Adrenal gland (tissue), 12 donors: ENCODE results near the gene HELZ2. TPM values are rescaled to one million over a fixed set of nuclear protein-coding genes. Genes with fewer than 3 reads are reported as not detected.

Experiments used
- DNase-seq, 7 donors: peaks; one replicate each; pipeline ENCODE4 v3.0.0-alpha.2; 2019 to 2020
- H3K27ac ChIP-seq, 5 donors: fragments of 200-600 bp; sonication (generic) in 4 of 5; 1 replicate in 3 of 5; 2 replicates in 2 of 5; pipeline versions ENCODE4 v1.5.1 to v1.8.0; 2016 to 2020; ENCODE audit warnings: mild to moderate bottlenecking in 1 of 5
- H3K27me3 ChIP-seq: fragments of 200-600 bp; 2 replicates; pipeline ENCODE4 v1.8.0; 2021
- H3K36me3 ChIP-seq, 2 donors: fragments of 200-600 bp; replicated peaks in 1 of 2; 1 replicate in 1 of 2; 2 replicates in 1 of 2; pipeline versions ENCODE4 v1.5.1 to v1.8.0; 2018 to 2022
- H3K4me1 ChIP-seq, 2 donors: fragments of 200-600 bp; replicated peaks in 1 of 2; 1 replicate in 1 of 2; 2 replicates in 1 of 2; pipeline versions ENCODE4 v1.5.1 to v1.8.0; 2018 to 2021
- H3K4me3 ChIP-seq, 4 donors: fragments of 200-600 bp; sonication (generic) in 3 of 4; one replicate each; pipeline ENCODE4 v1.5.1; 2016 to 2018
- H3K9me3 ChIP-seq, 3 donors: fragments of 200-600 bp; sonication (generic) in 1 of 3; replicated peaks in 1 of 3; 1 replicate in 2 of 3; 2 replicates in 1 of 3; pipeline versions ENCODE4 v1.5.1 to v1.8.0; 2016 to 2021
- POLR2A ChIP-seq, 2 donors: fragments of 450-650 bp; IDR thresholded peaks; one replicate each; pipeline ENCODE4 v1.6.1; 2017; ENCODE audit warnings: antibody characterized with exemption in 2 of 2, mild to moderate bottlenecking in 2 of 2, moderate library complexity in 1 of 2
- WGBS, 4 donors: extraction: QIAGEN DNeasy Blood & Tissue Kit in 2 of 4; methylation state at CpG; one replicate each; pipeline versions ENCODE4 v1.1.5 to v1.1.7; 2013 to 2017; 5-methylcytosine and 5-hydroxymethylcytosine counted together
- intact Hi-C, 2 donors: fragments of 100-400 bp; cut with DNase I; formaldehyde crosslinking; loops; one replicate each; pipeline versions ENCODE4 v1.14.1 to v1.15.0; 2022 to 2023
- polyA plus RNA-seq, 3 donors: library from polyadenylated mRNA; stranded (reverse); fragments of 200-250 nt in 2 of 3; fragments of 350-450 nt in 1 of 3; fragmentation: Illumina TruSeq in 1 of 3; extraction: RNeasy Lipid Tissue Mini Kit (QIAGEN cat#74804) in 1 of 3; gene quantifications; one replicate each; pipeline ENCODE4 v1.2.3, GENCODE V29; 2013 to 2014
- total RNA-seq, 9 donors: library from RNA; depleted of rRNA in 4 of 9; stranded (reverse); fragments of >200 nt in 4 of 9; fragments of 120-200 nt in 1 of 9; fragmentation: NEBNext Ultra II Directional in 1 of 9; extraction: Animal tissue kit (Norgen Biotek cat#: 25700) in 1 of 9; gene quantifications; one replicate each; pipeline versions ENCODE4 v1.1.0 to v1.2.4, GENCODE V29; 2013 to 2023
- TF ChIP-seq, protein P1 (sequence below), 6 experiments: fragments of 450-650 bp in 4 of 6; fragments of 200-600 bp in 2 of 6; sonication (generic) in 1 of 6; IDR thresholded peaks; 1 replicate in 5 of 6; 2 replicates in 1 of 6; pipeline versions ENCODE4 v1.5.1 to v1.8.0; 2016 to 2021; ENCODE audit warnings: antibody characterized with exemption in 6 of 6, mild to moderate bottlenecking in 2 of 6, moderate library complexity in 1 of 6
- donor health status: healthy with polysubstance abuse.
- donor health status: Bipolar disorder and iron deficiency.
- donor health status: DM: yes; HTN: yes; CAD: no.
- donor health status: DM: no; HTN: no; CAD: no.
- donor health status: DM: no; HTN: no; CAD: no.
- donor health status: DM: yes; HTN: yes; CAD: no.

Gene HELZ2
- total and polyA plus RNA-seq, 12 donors, result 3.7 to 54.4 (median 24.3) TPM

DNA sequence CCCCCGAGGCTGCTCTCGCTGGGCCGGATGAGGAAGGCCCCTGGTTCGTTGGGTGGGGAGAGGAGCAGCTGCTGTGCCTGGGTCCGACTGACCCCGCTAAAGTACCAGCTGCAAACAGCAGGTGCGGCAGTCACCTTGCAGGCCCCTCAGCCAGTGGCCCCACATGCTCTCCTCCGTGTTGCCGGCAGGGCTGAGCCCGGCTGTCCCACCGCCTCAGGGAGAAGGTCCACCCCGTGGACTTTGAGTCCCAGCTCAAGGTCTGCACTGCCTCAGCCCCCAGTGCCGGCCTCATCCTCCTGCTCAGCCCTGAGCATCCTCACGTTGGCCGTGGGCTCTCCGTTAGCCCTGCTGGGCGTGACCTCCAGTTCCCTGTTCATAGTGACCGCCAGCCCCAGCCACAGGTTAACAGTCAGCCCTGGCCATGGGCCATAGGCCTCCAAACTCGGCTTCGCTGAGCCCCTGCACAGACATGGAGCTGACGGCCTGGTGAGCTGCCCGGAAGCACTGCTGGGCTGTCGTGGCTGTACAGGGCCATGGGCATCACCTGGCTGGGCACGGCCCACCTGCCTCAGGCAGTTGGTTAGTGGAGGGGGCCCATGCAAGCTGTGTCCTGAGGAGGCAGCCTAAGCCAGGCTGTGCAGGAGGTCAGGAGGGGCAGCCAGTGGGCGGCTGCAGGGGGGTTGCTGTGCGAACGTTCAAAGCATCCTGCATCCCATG, 29.6 kb downstream of the HELZ2 start:
- H3K9me3 ChIP-seq, result no peaks in the 10 kb centered on the region
- H3K4me3 ChIP-seq, result no peak overlapping the region
- no peaks in the 10 kb centered on the region for H3K4me1 ChIP-seq
- H3K36me3 ChIP-seq, result no peaks in the 10 kb centered on the region
- no peak overlapping the region for H3K27ac ChIP-seq
- TF ChIP-seq POLR2A (IDR thresholded peaks at IDR 0.05), result no peak
- TF ChIP-seq, protein P1, sequence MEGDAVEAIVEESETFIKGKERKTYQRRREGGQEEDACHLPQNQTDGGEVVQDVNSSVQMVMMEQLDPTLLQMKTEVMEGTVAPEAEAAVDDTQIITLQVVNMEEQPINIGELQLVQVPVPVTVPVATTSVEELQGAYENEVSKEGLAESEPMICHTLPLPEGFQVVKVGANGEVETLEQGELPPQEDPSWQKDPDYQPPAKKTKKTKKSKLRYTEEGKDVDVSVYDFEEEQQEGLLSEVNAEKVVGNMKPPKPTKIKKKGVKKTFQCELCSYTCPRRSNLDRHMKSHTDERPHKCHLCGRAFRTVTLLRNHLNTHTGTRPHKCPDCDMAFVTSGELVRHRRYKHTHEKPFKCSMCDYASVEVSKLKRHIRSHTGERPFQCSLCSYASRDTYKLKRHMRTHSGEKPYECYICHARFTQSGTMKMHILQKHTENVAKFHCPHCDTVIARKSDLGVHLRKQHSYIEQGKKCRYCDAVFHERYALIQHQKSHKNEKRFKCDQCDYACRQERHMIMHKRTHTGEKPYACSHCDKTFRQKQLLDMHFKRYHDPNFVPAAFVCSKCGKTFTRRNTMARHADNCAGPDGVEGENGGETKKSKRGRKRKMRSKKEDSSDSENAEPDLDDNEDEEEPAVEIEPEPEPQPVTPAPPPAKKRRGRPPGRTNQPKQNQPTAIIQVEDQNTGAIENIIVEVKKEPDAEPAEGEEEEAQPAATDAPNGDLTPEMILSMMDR (IDR thresholded peaks at IDR 0.05), result no peak
- intact Hi-C loops, result no loop called here
- no peak for DNase-seq
- WGBS, 4 donors, result 72 to 78% (median 75%) methylated on average over 8 to 27 of the region's 27 CpGs
- peaks cover 10% of the 10 kb centered on the region for H3K27me3 ChIP-seq

DNA sequence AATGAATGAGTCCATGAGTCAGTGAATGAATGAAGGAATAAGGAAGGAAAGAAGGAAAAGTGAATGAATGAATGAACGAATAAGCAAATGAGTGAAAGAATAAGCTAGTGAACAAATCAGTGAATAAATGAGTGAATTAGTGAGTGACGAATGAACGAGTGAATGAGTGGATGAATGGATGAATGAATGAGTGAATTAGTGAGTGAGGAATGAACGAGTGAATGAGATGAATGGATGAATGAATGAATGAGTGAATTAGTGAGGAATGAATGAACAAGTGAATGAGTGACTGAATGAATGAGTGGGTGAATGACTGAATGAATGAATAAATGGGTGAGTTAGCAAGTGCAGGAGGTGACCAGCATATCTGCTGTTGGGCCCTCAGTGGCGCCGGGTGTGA, 30.3 kb downstream of the HELZ2 start:
- DNase-seq, result no peak
- intact Hi-C loops, result no loop called here
- H3K9me3 ChIP-seq, result no peaks in the 10 kb centered on the region
- H3K4me3 ChIP-seq, result no peak overlapping the region
- 72 to 79% (median 78%) methylated on average over 6 of the region's 6 CpGs for WGBS, 4 donors
- H3K27ac ChIP-seq, result no peak overlapping the region
- TF ChIP-seq, protein P1 (IDR thresholded peaks at IDR 0.05), result no peak
- no peak for TF ChIP-seq POLR2A (IDR thresholded peaks at IDR 0.05)
- no peaks in the 10 kb centered on the region for H3K4me1 ChIP-seq
- H3K36me3 ChIP-seq, result no peaks in the 10 kb centered on the region
- peaks cover 10% of the 10 kb centered on the region for H3K27me3 ChIP-seq

DNA sequence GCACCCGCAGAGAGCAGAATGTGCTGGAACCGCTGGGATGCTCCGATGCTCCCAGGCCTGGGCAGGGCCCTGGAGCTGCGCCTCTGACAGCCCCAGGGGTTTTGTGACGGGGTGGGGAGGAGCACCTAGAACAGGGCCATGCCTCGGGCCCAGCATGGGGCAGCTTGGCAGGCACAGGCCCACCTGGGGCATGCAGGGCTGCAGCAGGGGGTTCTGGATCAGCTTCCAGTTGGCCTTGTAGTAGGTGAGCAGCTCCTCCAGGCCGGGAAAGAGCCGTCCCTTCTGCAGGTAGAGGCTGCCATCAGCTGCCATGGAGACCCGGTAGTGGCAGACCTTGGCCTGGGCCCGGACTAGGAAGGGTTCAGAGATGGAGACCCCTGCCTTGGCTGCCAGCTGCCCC, 30.9 kb downstream of the HELZ2 start:
- no peak for DNase-seq
- Histone ChIP-seq H3K27me3 (peaks cover 10% of the 10 kb centered on the region), H3K4me1 (no peaks in the 10 kb centered on the region), H3K27ac (no peak overlapping the region), H3K36me3 (no peaks in the 10 kb centered on the region), H3K9me3 (no peaks in the 10 kb centered on the region), H3K4me3 (no peak overlapping the region)
- WGBS, 4 donors, result 89 to 96% (median 93%) methylated on average over 8 to 10 of the region's 10 CpGs; no CpG with 5 or more reads in 1 of the 4 donors
- TF ChIP-seq, protein P1 (IDR thresholded peaks at IDR 0.05), result no peak
- TF ChIP-seq POLR2A (IDR thresholded peaks at IDR 0.05), result no peak
- intact Hi-C loops, result no loop called here

GRCh38 chr20:63542696-63543095, 31.3 kb downstream of the HELZ2 start:
- WGBS, 4 donors, result 80 to 97% (median 88%) methylated on average over 1 to 10 of the region's 10 CpGs
- H3K4me3 ChIP-seq, result no peak overlapping the region
- H3K4me1 ChIP-seq, result peaks cover 0 to 2% of the 10 kb centered on the region in 2 donors
- no peak overlapping the region for H3K27ac ChIP-seq
- H3K36me3 ChIP-seq, result no peaks in the 10 kb centered on the region
- no peak for DNase-seq
- no peaks in the 10 kb centered on the region for H3K9me3 ChIP-seq
- peaks cover 9% of the 10 kb centered on the region for H3K27me3 ChIP-seq
- TF ChIP-seq, protein P1 (IDR thresholded peaks at IDR 0.05), result no peak
- no peak for TF ChIP-seq POLR2A (IDR thresholded peaks at IDR 0.05)
- intact Hi-C loops, result no loop called here
